Renal cortical epithelial cell (primary cell): Measurements from ENCODE around the gene BID. TPM values are rescaled to one million over a fixed set of nuclear protein-coding genes. Genes with fewer than 3 reads are reported as not detected.

Experiments used
- DNase-seq: peaks from one replicate; pipeline ENCODE4 v3.0.0-alpha.2; 2011; ENCODE audit warnings: low read depth
- total RNA-seq: library from RNA; depleted of rRNA; stranded (reverse); fragments of >200 nt; gene quantifications from 2 replicates; pipeline ENCODE4 v1.2.3, GENCODE V29; 2014

BID gene
- total RNA-seq = 34.8 and 72.9 TPM in 2 replicates

- no peak for DNase-seq
Observed at GRCh38 chr22:17774206-17774925, at the start of gene BID. TSS of gene BID (minus strand) at chr22:17774469. CDS start at chr22:17750116, 24,353 bp downstream.

- DNase-seq = no peak
Observed at GRCh38 chr22:17823964-17824363, 49.7 kb upstream of the BID start.

GRCh38 chr22:17823226-17823625 lies 49.0 kb upstream of the BID start:
- DNase-seq = no peak

- DNase-seq = no peak
Observed at GRCh38 chr22:17822087-17822486, 47.8 kb upstream of the BID start.

GRCh38 chr22:17820879-17821439 lies 46.7 kb upstream of the BID start:
- no peak for DNase-seq

- DNase-seq = no peak
Observed at GRCh38 chr22:17818649-17819048, 44.4 kb upstream of the BID start.

GRCh38 chr22:17818180-17818579 lies 43.9 kb upstream of the BID start:
- DNase-seq = no peak

GRCh38 chr22:17817511-17818065 lies 43.3 kb upstream of the BID start:
- DNase-seq = no peak

GRCh38 chr22:17817079-17817478 lies 42.8 kb upstream of the BID start:
- DNase-seq = no peak

- no peak for DNase-seq
Observed at GRCh38 chr22:17816649-17817048, 42.4 kb upstream of the BID start.

- DNase-seq = no peak
Observed at GRCh38 chr22:17815703-17816254, 41.5 kb upstream of the BID start.

- no peak for DNase-seq
Observed at GRCh38 chr22:17814830-17815229, 40.6 kb upstream of the BID start.

- DNase-seq = no peak
Observed at GRCh38 chr22:17814084-17814483, 39.8 kb upstream of the BID start.

GRCh38 chr22:17811119-17811518 lies 36.9 kb upstream of the BID start:
- DNase-seq = no peak

GRCh38 chr22:17810570-17811116 lies 36.4 kb upstream of the BID start:
- no peak for DNase-seq

- DNase-seq = no peak
Observed at GRCh38 chr22:17808693-17809403, 34.6 kb upstream of the BID start.

- peak; percentile 11 for DNase-seq
Observed at GRCh38 chr22:17807578-17808410, 33.5 kb upstream of the BID start.

- no peak for DNase-seq
Observed at GRCh38 chr22:17807086-17807485, 32.8 kb upstream of the BID start.

GRCh38 chr22:17806437-17806836 lies 32.2 kb upstream of the BID start:
- peak; percentile 51 for DNase-seq

GRCh38 chr22:17804331-17805080 lies 30.2 kb upstream of the BID start:
- DNase-seq = no peak
